Hepatocyte (in vitro differentiated cells): ENCODE data around the gene VAPA.

Experiments used
- EZH2 ChIP-seq: fragments of 200-600 bp; sonication (generic); IDR thresholded peaks from 2 replicates; pipeline ENCODE4 v1.6.1; 2016; ENCODE audit warnings: antibody characterized with exemption, mild to moderate bottlenecking, borderline replicate concordance
- EZH2phosphoT487 ChIP-seq: fragments of 200-600 bp; sonication (generic); IDR thresholded peaks from one replicate; pipeline ENCODE4 v1.6.1; 2018; ENCODE audit warnings: antibody characterized with exemption, mild to moderate bottlenecking, low read depth, moderate library complexity; ENCODE audit not compliant: unreplicated experiment, severe bottlenecking
- TF ChIP-seq, protein P1 (sequence below): fragments of 200-600 bp; sonication (generic); IDR thresholded peaks from 2 replicates; pipeline ENCODE4 v1.5.1; 2016; ENCODE audit warnings: antibody characterized with exemption, mild to moderate bottlenecking; ENCODE audit not compliant: poor library complexity

DNA sequence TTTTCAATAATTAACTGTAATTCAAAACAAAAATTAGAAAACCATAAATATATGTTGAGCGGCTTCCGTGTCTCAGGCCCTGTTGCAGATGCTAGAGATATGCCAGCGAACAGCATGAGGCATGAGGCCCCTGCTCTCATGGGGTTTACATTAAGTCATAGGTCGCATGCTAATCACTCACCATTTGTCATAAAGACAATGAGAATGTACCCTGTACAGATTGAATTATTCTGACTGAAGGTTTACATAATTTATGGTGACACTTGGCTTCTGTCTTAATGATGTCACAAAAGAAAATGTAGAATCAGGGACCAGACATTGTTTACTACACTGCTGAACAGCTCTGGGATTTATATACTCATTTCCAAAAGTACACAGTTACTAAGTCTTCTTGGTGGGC is 5.9 kb upstream of the VAPA start:
- TF ChIP-seq EZH2 (no peak), EZH2phosphoT487 (no peak)
- TF ChIP-seq, protein P1, sequence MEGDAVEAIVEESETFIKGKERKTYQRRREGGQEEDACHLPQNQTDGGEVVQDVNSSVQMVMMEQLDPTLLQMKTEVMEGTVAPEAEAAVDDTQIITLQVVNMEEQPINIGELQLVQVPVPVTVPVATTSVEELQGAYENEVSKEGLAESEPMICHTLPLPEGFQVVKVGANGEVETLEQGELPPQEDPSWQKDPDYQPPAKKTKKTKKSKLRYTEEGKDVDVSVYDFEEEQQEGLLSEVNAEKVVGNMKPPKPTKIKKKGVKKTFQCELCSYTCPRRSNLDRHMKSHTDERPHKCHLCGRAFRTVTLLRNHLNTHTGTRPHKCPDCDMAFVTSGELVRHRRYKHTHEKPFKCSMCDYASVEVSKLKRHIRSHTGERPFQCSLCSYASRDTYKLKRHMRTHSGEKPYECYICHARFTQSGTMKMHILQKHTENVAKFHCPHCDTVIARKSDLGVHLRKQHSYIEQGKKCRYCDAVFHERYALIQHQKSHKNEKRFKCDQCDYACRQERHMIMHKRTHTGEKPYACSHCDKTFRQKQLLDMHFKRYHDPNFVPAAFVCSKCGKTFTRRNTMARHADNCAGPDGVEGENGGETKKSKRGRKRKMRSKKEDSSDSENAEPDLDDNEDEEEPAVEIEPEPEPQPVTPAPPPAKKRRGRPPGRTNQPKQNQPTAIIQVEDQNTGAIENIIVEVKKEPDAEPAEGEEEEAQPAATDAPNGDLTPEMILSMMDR, result no peak
